WI38 (cell line): Measurements from ENCODE around the gene HS6ST3.

Experiments
- H3K4me3 ChIP-seq: 2 replicates; pipeline ENCODE4 v1.5.1; 2011; ENCODE audit warnings: low read depth, mild to moderate bottlenecking, control low read depth, low read length
- TF ChIP-seq, protein P1 (sequence below): IDR thresholded peaks from 2 replicates; pipeline ENCODE4 v1.5.1; 2012; ENCODE audit warnings: low read depth, mild to moderate bottlenecking, control low read depth, low read length

The HS6ST3 gene

DNA sequence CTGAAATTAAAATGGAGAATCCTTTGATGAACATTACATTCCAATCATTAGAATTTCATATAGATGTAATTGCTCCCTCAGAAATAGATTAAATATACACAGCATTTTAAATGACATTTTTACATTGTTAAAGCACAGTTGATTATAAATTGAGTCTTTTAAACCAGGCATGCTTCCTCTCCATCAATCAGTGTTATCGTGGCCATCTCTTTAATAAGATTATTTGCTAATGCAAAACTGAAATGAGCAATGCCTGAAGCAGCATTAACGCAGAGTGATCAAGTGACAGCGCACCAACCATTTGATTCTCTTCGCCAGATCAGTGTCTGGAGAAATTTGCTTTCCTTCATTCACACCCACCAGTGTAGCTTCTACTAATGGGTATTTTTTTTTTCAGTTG, 644.6 kb downstream of the HS6ST3 start:
- H3K4me3 ChIP-seq: no peak overlapping the region
- TF ChIP-seq, protein P1, sequence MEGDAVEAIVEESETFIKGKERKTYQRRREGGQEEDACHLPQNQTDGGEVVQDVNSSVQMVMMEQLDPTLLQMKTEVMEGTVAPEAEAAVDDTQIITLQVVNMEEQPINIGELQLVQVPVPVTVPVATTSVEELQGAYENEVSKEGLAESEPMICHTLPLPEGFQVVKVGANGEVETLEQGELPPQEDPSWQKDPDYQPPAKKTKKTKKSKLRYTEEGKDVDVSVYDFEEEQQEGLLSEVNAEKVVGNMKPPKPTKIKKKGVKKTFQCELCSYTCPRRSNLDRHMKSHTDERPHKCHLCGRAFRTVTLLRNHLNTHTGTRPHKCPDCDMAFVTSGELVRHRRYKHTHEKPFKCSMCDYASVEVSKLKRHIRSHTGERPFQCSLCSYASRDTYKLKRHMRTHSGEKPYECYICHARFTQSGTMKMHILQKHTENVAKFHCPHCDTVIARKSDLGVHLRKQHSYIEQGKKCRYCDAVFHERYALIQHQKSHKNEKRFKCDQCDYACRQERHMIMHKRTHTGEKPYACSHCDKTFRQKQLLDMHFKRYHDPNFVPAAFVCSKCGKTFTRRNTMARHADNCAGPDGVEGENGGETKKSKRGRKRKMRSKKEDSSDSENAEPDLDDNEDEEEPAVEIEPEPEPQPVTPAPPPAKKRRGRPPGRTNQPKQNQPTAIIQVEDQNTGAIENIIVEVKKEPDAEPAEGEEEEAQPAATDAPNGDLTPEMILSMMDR: no peak

DNA sequence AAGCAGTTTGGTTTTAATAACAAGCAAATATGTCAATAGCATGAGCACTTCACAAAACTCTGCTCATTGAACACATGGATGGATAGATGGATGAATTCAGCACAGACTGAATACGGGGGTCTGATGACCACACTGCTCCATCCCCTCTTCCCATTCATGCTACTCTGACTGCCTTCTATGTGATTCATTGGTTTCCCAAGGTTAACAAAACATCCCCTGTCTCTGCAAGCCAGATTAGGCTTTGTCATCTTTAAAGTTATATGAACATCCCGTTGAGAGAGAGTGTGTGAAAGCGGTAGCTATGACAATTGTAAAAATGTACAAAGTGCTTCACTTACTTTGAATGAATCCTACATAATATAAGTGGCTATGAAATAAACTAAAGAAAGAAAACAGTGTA, 651.9 kb downstream of the HS6ST3 start:
- TF ChIP-seq, protein P1: no peak

DNA sequence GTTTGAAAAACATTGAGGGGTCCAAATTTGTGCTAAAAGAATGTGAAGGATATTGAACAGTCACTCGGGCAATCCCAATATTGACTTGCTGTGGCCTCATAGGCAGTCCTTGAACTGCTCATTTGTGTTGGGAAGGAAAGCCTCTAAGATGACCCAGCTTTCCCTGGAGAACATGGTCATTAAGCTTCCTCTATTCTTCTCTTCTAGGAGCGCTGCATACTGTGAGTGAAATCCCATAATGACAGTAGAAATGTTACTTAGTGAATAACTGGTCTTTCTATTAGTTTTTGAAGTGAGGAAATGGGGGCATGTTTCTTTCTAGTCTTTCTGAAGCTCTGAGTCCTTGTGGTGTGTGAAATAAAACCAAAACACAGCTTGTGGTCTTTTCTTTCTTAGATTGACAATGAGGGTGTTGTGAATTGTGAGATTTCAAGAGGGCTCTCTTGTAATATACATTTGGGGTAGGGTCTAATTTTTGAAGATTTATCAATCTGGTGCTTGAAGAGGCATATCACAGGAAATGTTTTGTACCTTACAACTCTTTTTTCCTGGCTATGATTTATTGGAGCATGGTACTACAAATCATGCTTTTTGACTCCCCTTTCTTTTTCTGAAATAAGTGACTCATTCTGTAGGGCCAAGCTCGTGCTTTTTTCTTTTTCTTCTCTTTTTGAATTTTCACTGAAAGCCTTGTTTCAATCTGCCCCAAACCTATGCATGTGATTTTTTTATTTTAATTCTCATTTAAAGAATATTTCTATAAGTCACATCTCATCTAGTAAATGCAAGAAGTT, 653.6 kb downstream of the HS6ST3 start:
- TF ChIP-seq, protein P1: no peak

More for the DNA sequence above, 651.9 kb downstream of the HS6ST3 start:
- no peak overlapping the region for H3K4me3 ChIP-seq

DNA sequence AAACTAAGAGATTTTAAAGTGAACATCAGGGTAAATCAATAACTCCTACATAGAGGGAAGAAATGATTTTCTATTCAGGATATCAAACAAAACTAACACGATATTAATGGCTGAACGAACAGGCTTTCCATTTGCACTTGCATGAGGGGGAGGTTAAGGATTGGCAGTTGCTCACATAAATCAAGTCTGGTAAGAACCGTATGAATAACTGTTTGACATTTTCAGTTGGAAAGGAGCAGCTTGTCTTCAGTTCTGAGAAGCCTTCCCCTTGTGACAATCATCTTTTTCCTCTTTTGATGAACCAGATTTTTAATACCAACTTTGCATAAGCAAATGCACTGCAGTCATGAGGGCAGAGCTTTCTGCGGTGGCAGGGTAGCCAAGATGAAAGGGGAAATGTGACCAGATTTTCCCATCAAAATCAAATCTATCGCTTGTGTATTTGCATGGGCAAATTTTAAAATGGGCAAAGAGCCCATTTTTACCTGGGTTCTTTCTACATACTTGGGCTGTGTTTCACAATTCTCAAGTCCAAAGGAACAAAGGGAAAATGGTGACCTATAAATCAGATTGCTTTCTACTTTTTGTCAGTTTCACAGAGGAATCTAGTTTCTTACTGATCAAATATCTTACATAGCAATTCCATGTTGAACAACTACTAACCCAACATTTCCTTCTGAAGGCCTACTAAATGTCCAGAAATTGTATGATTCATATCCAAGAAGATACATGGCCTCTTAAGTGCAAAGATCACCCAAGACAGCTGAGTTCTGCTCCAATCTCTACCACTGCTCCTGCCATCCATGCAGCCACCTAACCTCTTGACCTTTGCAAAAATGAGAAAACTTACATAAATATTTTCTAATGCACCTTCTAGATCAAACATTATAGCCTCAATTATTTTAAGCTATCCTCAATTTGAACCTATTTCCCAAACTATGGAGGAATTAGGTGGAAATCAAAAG, 654.7 kb downstream of the HS6ST3 start:
- TF ChIP-seq, protein P1: no peak
- no peak overlapping the region for H3K4me3 ChIP-seq

More for the DNA sequence above, 653.6 kb downstream of the HS6ST3 start:
- no peak overlapping the region for H3K4me3 ChIP-seq

DNA sequence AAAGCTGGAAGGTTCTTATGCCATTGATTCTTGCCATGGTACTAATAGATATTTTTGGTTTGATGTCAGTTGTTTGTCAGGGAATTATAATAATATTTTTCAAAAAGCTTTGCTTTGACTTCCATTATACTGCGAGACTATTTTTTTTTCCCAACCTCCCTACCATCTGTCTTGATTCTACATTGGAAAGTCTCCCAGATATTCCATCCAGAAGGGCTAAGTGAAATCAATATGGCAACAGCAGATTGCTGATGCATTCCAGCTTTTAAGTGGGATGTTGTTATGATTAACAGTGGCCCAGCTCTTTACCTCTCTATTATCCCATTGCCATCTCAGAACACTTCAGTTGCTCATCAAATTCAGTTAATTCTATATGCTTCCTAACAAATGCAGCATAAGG, 657.0 kb downstream of the HS6ST3 start:
- TF ChIP-seq, protein P1: no peak
- H3K4me3 ChIP-seq: no peak overlapping the region

DNA sequence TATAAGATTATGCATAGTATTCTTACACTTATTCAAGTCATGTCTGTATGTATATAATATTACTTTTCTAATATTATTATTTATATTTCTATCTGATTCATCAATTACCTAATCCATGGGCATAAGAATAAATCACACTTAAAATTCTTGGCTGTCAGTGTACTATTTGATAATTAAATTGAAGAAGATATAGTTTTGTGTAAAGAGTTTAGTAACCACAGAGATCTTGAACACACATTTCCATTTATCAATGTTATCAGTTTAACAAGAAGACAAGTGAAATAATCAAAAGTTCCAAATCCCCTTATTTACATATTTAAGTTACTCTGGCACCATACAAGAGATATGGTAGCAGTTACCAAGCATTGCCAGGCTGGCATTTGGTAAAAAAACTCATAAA, 659.9 kb downstream of the HS6ST3 start:
- TF ChIP-seq, protein P1: no peak

DNA sequence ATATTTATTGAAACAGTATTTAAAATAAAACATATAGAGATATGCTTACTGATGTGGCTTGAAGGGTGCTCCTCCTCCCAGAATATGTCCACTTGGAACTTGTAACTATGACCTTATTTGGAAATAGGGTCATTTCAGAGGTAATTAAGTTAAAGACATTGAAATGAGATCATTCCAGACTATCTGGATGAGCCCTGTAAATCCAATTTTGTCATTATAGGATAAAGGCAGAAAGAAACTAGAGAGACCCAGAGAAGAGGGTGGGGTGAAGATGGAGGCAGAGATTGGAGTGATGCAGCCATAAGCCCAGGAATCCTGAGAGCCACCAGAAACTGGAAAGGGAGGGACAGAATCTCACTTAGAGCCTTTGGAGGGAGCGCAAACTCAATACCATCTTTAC, 661.2 kb downstream of the HS6ST3 start:
- H3K4me3 ChIP-seq: no peak overlapping the region
- TF ChIP-seq, protein P1: no peak

More for the DNA sequence above, 659.9 kb downstream of the HS6ST3 start:
- no peak overlapping the region for H3K4me3 ChIP-seq
